T-cell (primary cell): Measurements from ENCODE around the gene SLC38A4. TPM values are rescaled to one million over a fixed set of nuclear protein-coding genes. Genes with fewer than 3 reads are reported as not detected.
"Not testable (repeated sequence)": the region's sequence is repeated elsewhere in the genome, so short reads cannot be mapped to it uniquely, and the experiment has no call there.

Source experiments
- ATAC-seq, 4 experiments: fragments of 200-7000 bp in 3 of 4; fragments of 150-1000 bp in 1 of 4; cut with Tn5 transposase; replicated peaks in 1 of 4; 1 replicate in 3 of 4; 2 replicates in 1 of 4; pipeline ENCODE4 v1.10.0; 2021; ENCODE audit warnings: moderate library complexity in 3 of 4, mild to moderate bottlenecking in 2 of 4, moderate number of reproducible peaks in 1 of 4
- CTCF ChIA-PET, 2 donors: fragments of 300-600 bp; sonication (Branson Sonifier 250); formaldehyde crosslinking; loops; one replicate each; lab custom pipeline; 2022; ENCODE audit warnings: antibody characterized with exemption in 2 of 2; lab: Charles Lee
- POLR2A ChIA-PET, 2 donors: fragments of 300-600 bp; sonication (Branson Sonifier 250); formaldehyde crosslinking; loops; one replicate each; lab custom pipeline; 2022; ENCODE audit warnings: antibody characterized with exemption in 2 of 2; lab: Charles Lee
- DNase-seq, 35 experiments: peaks; one replicate each; pipeline versions ENCODE4 v3.0.0 to v3.0.0-alpha.2; 2013 to 2023
- H3K27ac ChIP-seq: one replicate; pipeline ENCODE4 v1.5.1; 2013; ENCODE audit warnings: low read length
- H3K27me3 ChIP-seq, 2 experiments: replicated peaks in 1 of 2; 1 replicate in 1 of 2; 2 replicates in 1 of 2; pipeline versions ENCODE4 v1.6.1 to v1.7.0; 2013; ENCODE audit warnings: low read length in 1 of 2, mixed read lengths in 1 of 2; ENCODE audit not compliant: control insufficient read depth in 2 of 2, insufficient read depth in 2 of 2; ENCODE audit errors: extremely low read depth in 1 of 2
- H3K36me3 ChIP-seq, 2 donors: 1 replicate in 1 of 2; 2 replicates in 1 of 2; pipeline versions ENCODE4 v1.6.1 to v1.7.0; 2013; ENCODE audit warnings: low read length in 1 of 2; ENCODE audit not compliant: control insufficient read depth in 2 of 2, insufficient read depth in 1 of 2; ENCODE audit errors: extremely low read depth in 1 of 2
- H3K4me1 ChIP-seq, 2 experiments: 1 replicate in 1 of 2; 2 replicates in 1 of 2; pipeline versions ENCODE4 v1.6.1 to v1.7.0; 2013; ENCODE audit warnings: low read length in 2 of 2, mixed read lengths in 1 of 2; ENCODE audit not compliant: insufficient read depth in 2 of 2, control insufficient read depth in 1 of 2; ENCODE audit errors: extremely low read depth in 1 of 2
- H3K4me3 ChIP-seq, 2 donors: 1 replicate in 1 of 2; 2 replicates in 1 of 2; pipeline versions ENCODE4 v1.5.1 to v1.7.0; 2013; ENCODE audit warnings: mild to moderate bottlenecking in 2 of 2, low read length in 1 of 2, moderate library complexity in 1 of 2; ENCODE audit not compliant: control insufficient read depth in 1 of 2; ENCODE audit errors: extremely low read depth in 1 of 2
- H3K9me3 ChIP-seq: 2 replicates; pipeline ENCODE4 v1.7.0; 2013
- H3K27ac Mint-ChIP-seq, 2 donors: one replicate each; pipeline ENCODE4 v1.8.0; 2020 to 2021; ENCODE audit warnings: mild to moderate bottlenecking in 2 of 2, mixed read lengths in 2 of 2
- H3K27me3 Mint-ChIP-seq, 2 donors: one replicate each; pipeline ENCODE4 v1.8.0; 2021 to 2022; ENCODE audit warnings: mixed read lengths in 2 of 2
- H3K36me3 Mint-ChIP-seq: one replicate; pipeline ENCODE4 v1.8.0; 2021; ENCODE audit warnings: mixed read lengths
- H3K4me1 Mint-ChIP-seq, 3 donors: one replicate each; pipeline ENCODE4 v1.8.0; 2020 to 2022; ENCODE audit warnings: mixed read lengths in 3 of 3, mild to moderate bottlenecking in 1 of 3
- H3K4me3 Mint-ChIP-seq, 3 donors: one replicate each; pipeline ENCODE4 v1.8.0; 2020 to 2022; ENCODE audit warnings: mild to moderate bottlenecking in 3 of 3, mixed read lengths in 3 of 3, moderate library complexity in 3 of 3
- H3K9me3 Mint-ChIP-seq, 3 donors: one replicate each; pipeline ENCODE4 v1.8.0; 2020 to 2022; ENCODE audit warnings: mixed read lengths in 3 of 3
- WGBS: methylation state at CpG from one replicate; pipeline ENCODE4 v1.1.5; 2013; ENCODE audit warnings: missing lambda C conversion rate; ENCODE audit not compliant: insufficient coverage; 5-methylcytosine and 5-hydroxymethylcytosine counted together
- total RNA-seq, 35 experiments: library from RNA in 6 of 35; stranded (reverse) in 6 of 35; fragments of 120-200 nt in 1 of 35; gene quantifications; one replicate each; pipeline versions ENCODE4 v1.2.1 to v1.2.4 and lab custom pipeline; 2013 to 2026

Gene SLC38A4
- total RNA-seq, 5 donors from 2014 or later (not counting 1 experiment from before 2014, with no cell fraction given) = 0.13 to 0.50 (median 0.19) TPM; not detected in 2

GRCh38 chr12:46857486-46857885, 31.7 kb upstream of the SLC38A4 start:
- H3K27me3 Mint-ChIP-seq = no peaks in the 10 kb centered on the region
- Histone ChIP-seq H3K4me1 (no peaks in the 10 kb centered on the region), H3K4me3 (no peak overlapping the region), H3K27ac (no peak overlapping the region), H3K27me3 (no peaks in the 10 kb centered on the region), H3K36me3 (no peaks in the 10 kb centered on the region), H3K9me3 (peaks cover 3% of the 10 kb centered on the region)
- DNase-seq (no peak), ATAC-seq (no peak)
- H3K4me1 Mint-ChIP-seq = no peaks in the 10 kb centered on the region
- H3K27ac Mint-ChIP-seq = no peak overlapping the region
- ChIA-PET POLR2A (no interaction called here), CTCF (no interaction called here)
- peaks cover 5 to 28% (median 17%) of the 10 kb centered on the region in 3 donors for H3K9me3 Mint-ChIP-seq
- no peaks in the 10 kb centered on the region for H3K36me3 Mint-ChIP-seq
- H3K4me3 Mint-ChIP-seq = no peak overlapping the region

- Mint-ChIP-seq H3K27me3 (peaks cover 7 to 9% of the 10 kb centered on the region in 2 donors), H3K4me3 (no peak overlapping the region), H3K4me1 (no peaks in the 10 kb centered on the region), H3K36me3 (no peaks in the 10 kb centered on the region), H3K27ac (no peak overlapping the region), H3K9me3 (peaks cover 0 to 32% (median 17%) of the 10 kb centered on the region in 3 donors)
- H3K4me1 ChIP-seq = no peaks in the 10 kb centered on the region
- DNase-seq (no peak), ATAC-seq (no peak)
- H3K9me3 ChIP-seq = peaks cover 3% of the 10 kb centered on the region
- ChIA-PET CTCF (no interaction called here), POLR2A (no interaction called here)
- no peak overlapping the region for H3K4me3 ChIP-seq
- H3K36me3 ChIP-seq = no peaks in the 10 kb centered on the region
- no peak overlapping the region for H3K27ac ChIP-seq
- no CpG with 5 or more reads among the region's 2 CpGs for WGBS
- no peaks in the 10 kb centered on the region for H3K27me3 ChIP-seq
Measured at GRCh38 chr12:46855760-46856159, 30.0 kb upstream of the SLC38A4 start.

- CTCF ChIA-PET, H3K27me3 ChIP-seq, H3K27ac ChIP-seq, H3K4me1 ChIP-seq, H3K4me3 Mint-ChIP-seq, H3K27ac Mint-ChIP-seq, H3K4me1 Mint-ChIP-seq, H3K36me3 Mint-ChIP-seq, H3K4me3 ChIP-seq, H3K9me3 ChIP-seq, ATAC-seq, DNase-seq, POLR2A ChIA-PET, H3K36me3 ChIP-seq: not testable (repeated sequence)
- peaks cover 9 to 18% of the 10 kb centered on the region in 2 donors for H3K27me3 Mint-ChIP-seq
- peaks cover 0 to 28% (median 17%) of the 10 kb centered on the region in 3 donors for H3K9me3 Mint-ChIP-seq
Measured at GRCh38 chr12:46854188-46854587, 28.4 kb upstream of the SLC38A4 start.

GRCh38 chr12:46848792-46849191, 23.0 kb upstream of the SLC38A4 start:
- H3K9me3 Mint-ChIP-seq, CTCF ChIA-PET, H3K27me3 ChIP-seq, H3K27ac ChIP-seq, H3K4me1 ChIP-seq, H3K9me3 ChIP-seq, H3K27ac Mint-ChIP-seq, POLR2A ChIA-PET, ATAC-seq, H3K36me3 Mint-ChIP-seq, H3K36me3 ChIP-seq, H3K4me3 ChIP-seq, H3K4me1 Mint-ChIP-seq, DNase-seq, H3K4me3 Mint-ChIP-seq: not testable (repeated sequence)
- H3K27me3 Mint-ChIP-seq = peaks cover 22 to 37% of the 10 kb centered on the region in 2 donors
- WGBS = 86% methylated on average over 7 of the region's 8 CpGs

- ATAC-seq = no peak
- 80% methylated on average over 1 of the region's 1 CpG for WGBS
Measured at GRCh38 chr12:46847001-46847400, 21.2 kb upstream of the SLC38A4 start.

GRCh38 chr12:46843811-46844210, 18.0 kb upstream of the SLC38A4 start:
- Histone ChIP-seq H3K9me3 (no peaks in the 10 kb centered on the region), H3K4me1 (no peaks in the 10 kb centered on the region), H3K36me3 (no peaks in the 10 kb centered on the region), H3K27ac (no peak overlapping the region), H3K4me3 (no peak overlapping the region), H3K27me3 (peaks cover 0 to 6% of the 10 kb centered on the region in 2 experiments)
- Mint-ChIP-seq H3K27ac (no peak overlapping the region), H3K4me1 (peaks cover 0 to 9% (median 0%) of the 10 kb centered on the region in 3 donors), H3K36me3 (peaks cover 5% of the 10 kb centered on the region), H3K4me3 (no peak overlapping the region), H3K27me3 (peaks cover 23 to 29% of the 10 kb centered on the region in 2 donors), H3K9me3 (peaks cover 4 to 5% (median 4%) of the 10 kb centered on the region in 3 donors)
- ChIA-PET CTCF (no interaction called here), POLR2A (no interaction called here)
- WGBS = no CpG with 5 or more reads among the region's 3 CpGs
- no peak for ATAC-seq
- DNase-seq = no peak

More at GRCh38 chr12:46847001-46847400, 21.2 kb upstream of the SLC38A4 start:
- H3K36me3 ChIP-seq = no peaks in the 10 kb centered on the region
- no peaks in the 10 kb centered on the region for H3K9me3 ChIP-seq
- no peak overlapping the region for H3K4me3 ChIP-seq
- Mint-ChIP-seq H3K36me3 (peaks cover 5% of the 10 kb centered on the region), H3K27me3 (peaks cover 25 to 42% of the 10 kb centered on the region in 2 donors), H3K4me1 (peaks cover 0 to 9% (median 0%) of the 10 kb centered on the region in 3 donors), H3K9me3 (peaks cover 4 to 9% (median 4%) of the 10 kb centered on the region in 3 donors), H3K27ac (no peak overlapping the region), H3K4me3 (no peak overlapping the region)
- no peak for DNase-seq
- H3K4me1 ChIP-seq = no peaks in the 10 kb centered on the region
- CTCF ChIA-PET = no interaction called here
- H3K27ac ChIP-seq = no peak overlapping the region
- POLR2A ChIA-PET = no interaction called here
- H3K27me3 ChIP-seq = peaks cover 0 to 10% of the 10 kb centered on the region in 2 experiments

GRCh38 chr12:46841891-46842290, 16.1 kb upstream of the SLC38A4 start:
- Mint-ChIP-seq H3K4me3 (no peak overlapping the region), H3K36me3 (peaks cover under 1% of the 10 kb centered on the region), H3K9me3 (peaks cover under 1% of the 10 kb centered on the region in 3 donors), H3K27me3 (peaks cover 11 to 21% of the 10 kb centered on the region in 2 donors), H3K27ac (no peak overlapping the region), H3K4me1 (no peaks in the 10 kb centered on the region)
- no peaks in the 10 kb centered on the region for H3K36me3 ChIP-seq
- WGBS = 90% methylated on average over 2 of the region's 2 CpGs
- H3K4me3 ChIP-seq = no peak overlapping the region
- no peak for DNase-seq
- no peaks in the 10 kb centered on the region for H3K4me1 ChIP-seq
- no peaks in the 10 kb centered on the region for H3K9me3 ChIP-seq
- no peak overlapping the region for H3K27ac ChIP-seq
- no peak for ATAC-seq
- ChIA-PET POLR2A (no interaction called here), CTCF (no interaction called here)
- H3K27me3 ChIP-seq = peaks cover 0 to 7% of the 10 kb centered on the region in 2 experiments
